Measurements from ENCODE around the gene FOLR3. TPM values are rescaled to one million over a fixed set of nuclear protein-coding genes. Genes with fewer than 3 reads are reported as not detected.

FOLR3 gene
- total and polyA plus RNA-seq, 5 experiments from 2014 or later: not detected

- Mint-ChIP-seq H3K4me3 (peak overlapping the region; percentile 87 to 100 (median 96)), H3K27me3 (peaks cover 0 to 6% (median under 1%) of the 10 kb centered on the region in 5 donors), H3K9me3 (peaks cover 0 to 5% (median 0%) of the 10 kb centered on the region in 9 donors), H3K4me1 (peaks cover 22 to 28% (median 25%) of the 10 kb centered on the region in 4 donors), H3K36me3 (peaks cover 8 to 26% (median 19%) of the 10 kb centered on the region in 3 donors), H3K27ac (peak overlapping the region; percentile 95 to 99 (median 98))
- DNase-seq: peak in 1 of 10 donors; percentile 7
- no peak for ATAC-seq
- POLR2A ChIA-PET: interaction anchor here (0.7 to 3.6 kb wide), 10 partner anchors 9 to 319 kb away, joined by 3 to 78 read pairs (median 9); partner anchors contain the start of genes INPPL1, NUMA1, RNF121 and XNDC1N
Measured at GRCh38 chr11:72111300-72112142, 24.0 kb upstream of the FOLR3 start.

DNA sequence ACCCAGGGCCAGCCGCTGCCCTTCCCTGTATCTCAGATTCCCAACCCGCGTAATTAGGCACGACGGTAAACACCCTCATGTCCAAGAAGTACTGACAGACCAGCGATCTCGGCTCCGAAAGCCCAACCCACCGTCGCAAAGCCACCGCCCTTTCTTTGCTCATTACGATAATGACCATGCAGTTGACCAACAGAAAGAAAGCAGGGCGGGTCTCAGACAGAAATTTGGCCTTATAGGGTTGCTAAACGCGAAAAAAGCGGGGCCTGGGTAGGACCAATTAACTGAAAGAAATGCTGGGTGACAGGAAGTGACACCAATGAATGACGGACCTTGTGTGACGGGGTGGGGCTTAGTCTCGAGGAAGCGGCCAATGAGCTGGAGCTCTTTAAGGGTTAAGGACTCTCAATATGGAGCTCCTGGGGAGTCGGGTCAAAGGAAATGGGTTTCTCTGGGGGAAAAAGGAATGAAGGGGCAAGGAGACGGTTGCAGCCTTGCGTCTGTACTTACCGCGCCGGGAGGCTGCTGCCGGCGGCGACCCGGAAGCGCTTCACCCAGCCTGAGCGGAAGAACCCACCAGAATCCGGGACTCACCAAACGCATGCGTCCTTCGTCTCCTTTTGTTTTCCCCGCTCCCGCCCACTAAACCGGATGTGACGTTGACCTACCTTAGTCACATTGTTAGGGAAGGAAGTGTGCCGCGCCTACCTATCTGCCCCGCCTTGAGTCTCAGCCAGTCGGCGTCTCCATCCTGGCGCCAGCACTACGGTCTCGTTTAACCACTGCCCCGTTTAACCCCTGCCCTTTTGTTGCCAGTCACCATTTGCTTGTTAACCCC is 23.2 kb upstream of the FOLR3 start, which contains the start of gene ANAPC15:
Gene ANAPC15 (minus strand): TSS at position 553 of the 835 bp plus-strand sequence. CDS start 1,419 bp downstream, outside the sequence.
- Mint-ChIP-seq H3K27me3 (peaks cover 0 to 7% (median 4%) of the 10 kb centered on the region in 5 donors), H3K9me3 (peaks cover 0 to 5% (median 0%) of the 10 kb centered on the region in 9 donors), H3K27ac (peak within 1 kb of the TSS; percentile 95 to 99 (median 98)), H3K4me1 (peaks cover 22 to 28% (median 25%) of the 10 kb centered on the region in 4 donors), H3K4me3 (peak within 1 kb of the TSS; percentile 87 to 100 (median 96)), H3K36me3 (peaks cover 8 to 24% (median 18%) of the 10 kb centered on the region in 3 donors)
- DNase-seq (peak; percentile 79 to 100 (median 99)), ATAC-seq (peak; percentile 88 to 90)
- POLR2A ChIA-PET: interaction anchor here (0.6 to 3.6 kb wide), 16 partner anchors 9 to 319 kb away, joined by 3 to 78 read pairs (median 6); partner anchors contain the start of genes INPPL1, LAMTOR1, NUMA1 and RNF121

DNA sequence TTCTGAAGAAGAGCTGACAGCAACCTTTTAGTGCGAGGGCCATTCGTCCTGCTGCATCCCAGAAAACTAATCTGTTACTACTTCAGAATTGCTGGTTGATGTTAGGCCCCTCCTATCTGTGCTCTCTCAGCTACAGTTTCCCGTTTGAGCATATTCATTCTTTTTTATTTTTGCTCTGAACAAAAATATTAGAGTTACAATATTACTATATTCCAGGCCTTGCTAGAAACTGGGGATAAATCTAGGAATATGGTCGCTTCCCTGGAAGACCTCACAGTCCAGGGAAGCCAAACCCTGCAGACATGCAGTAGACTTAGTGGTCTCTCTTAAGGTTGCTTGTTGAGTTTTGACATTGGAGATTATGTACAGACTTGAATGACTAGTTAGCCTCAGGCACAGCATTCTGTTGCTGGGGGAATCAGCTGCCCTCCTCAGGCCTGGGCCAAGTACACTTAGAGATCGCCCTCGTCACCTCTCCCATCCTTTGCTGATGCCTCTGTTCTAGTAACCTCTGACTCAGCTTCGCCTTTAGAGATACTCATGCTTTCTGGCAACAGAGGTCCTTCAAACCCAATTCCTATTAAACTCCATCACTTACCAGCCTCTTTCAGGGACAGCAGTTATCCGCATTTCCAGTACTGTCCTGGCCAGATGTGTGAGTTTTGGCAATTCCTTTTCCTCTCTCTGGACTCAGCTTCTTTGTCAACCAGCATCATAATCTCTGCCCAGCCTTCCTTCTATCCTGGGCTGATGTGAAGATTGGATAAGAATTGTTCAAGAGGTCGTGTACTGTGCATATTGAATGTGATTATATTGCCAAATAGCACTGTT is 22.3 kb upstream of the FOLR3 start:
- POLR2A ChIA-PET: interaction anchor here (0.6 to 3.6 kb wide), 12 partner anchors 9 to 185 kb away, joined by 3 to 78 read pairs (median 9); partner anchors contain the start of genes INPPL1, LAMTOR1, NUMA1 and RNF121
- DNase-seq: no peak
- Mint-ChIP-seq H3K27me3 (peaks cover 0 to 9% (median 4%) of the 10 kb centered on the region in 5 donors), H3K9me3 (peaks cover 0 to 5% (median 0%) of the 10 kb centered on the region in 9 donors), H3K4me1 (peaks cover 22 to 28% (median 25%) of the 10 kb centered on the region in 4 donors), H3K4me3 (peak overlapping the region; percentile 87 to 100 (median 96)), H3K36me3 (peaks cover 8 to 17% (median 10%) of the 10 kb centered on the region in 3 donors), H3K27ac (peak overlapping the region; percentile 95 to 99 (median 98))
- ATAC-seq: peak in 1 of 2 donors; percentile 22

DNA sequence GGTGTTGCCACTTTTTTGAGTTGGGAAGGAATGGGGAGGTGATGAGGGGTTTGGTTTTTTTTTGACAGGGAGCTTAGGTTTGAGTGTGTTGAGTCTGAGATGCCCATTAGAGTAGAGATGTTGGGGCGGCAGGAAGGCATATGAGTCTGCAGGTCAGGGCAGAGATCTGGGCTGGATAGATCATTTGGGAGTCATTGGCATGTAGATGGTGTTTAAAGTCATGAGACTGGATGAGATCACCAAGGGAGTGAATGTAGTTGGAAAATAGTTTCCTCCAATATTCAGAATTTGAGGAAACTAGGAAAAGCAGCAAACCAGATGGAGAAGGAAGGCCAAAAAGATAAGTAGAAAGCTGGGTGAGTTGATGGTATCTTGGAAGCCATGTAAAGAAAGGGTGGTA is 21.0 kb upstream of the FOLR3 start:
- peak overlapping the region in 1 of 10 donors; percentile 7 for H3K4me3 Mint-ChIP-seq
- peaks cover 22 to 28% (median 25%) of the 10 kb centered on the region in 4 donors for H3K4me1 Mint-ChIP-seq
- H3K9me3 Mint-ChIP-seq: peaks cover 0 to 5% (median 0%) of the 10 kb centered on the region in 9 donors
- ATAC-seq: no peak
- DNase-seq: no peak
- H3K27ac Mint-ChIP-seq: peak overlapping the region in 7 of 10 donors; percentile 17 to 99 (median 60)
- POLR2A ChIA-PET: no interaction called here
- H3K36me3 Mint-ChIP-seq: peaks cover 8 to 15% (median 8%) of the 10 kb centered on the region in 3 donors
- peaks cover 0 to 16% (median 12%) of the 10 kb centered on the region in 5 donors for H3K27me3 Mint-ChIP-seq

DNA sequence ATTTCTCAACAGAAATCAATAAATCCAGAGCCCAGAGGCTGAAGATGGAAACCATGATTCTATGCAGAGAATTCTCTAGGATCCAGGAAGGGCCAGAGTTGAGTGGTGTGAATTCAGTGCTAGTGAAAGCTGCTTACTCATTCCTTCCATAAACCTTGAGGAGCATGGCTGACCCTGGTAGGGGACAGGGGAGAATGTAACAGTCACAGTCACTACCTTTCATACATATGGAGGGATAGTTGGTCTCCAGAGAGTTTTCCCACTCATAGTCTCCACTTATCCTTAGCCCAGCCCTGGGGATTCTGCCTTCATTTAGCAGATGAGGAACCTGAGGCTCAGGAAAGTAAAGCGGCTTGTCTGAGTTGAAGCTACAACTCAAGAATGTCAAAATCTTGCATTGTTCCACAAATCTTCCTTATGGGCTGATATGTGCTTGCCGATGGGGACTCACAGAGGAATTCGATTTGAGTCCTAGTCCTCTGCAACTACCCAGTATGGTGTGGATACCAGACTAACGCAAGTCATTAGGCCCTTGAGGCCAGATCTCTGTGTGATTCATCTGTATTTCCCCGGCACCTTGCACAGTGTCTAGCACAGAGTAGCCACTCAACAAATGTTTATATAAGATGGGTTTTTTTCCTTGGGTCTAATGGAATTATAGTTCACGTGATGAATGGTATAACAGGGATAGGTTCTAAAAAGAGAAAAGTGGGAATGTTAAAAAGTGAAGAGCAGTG is 19.3 kb upstream of the FOLR3 start:
- Mint-ChIP-seq H3K27me3 (peaks cover 5 to 20% (median 15%) of the 10 kb centered on the region in 5 donors), H3K27ac (peak overlapping the region in 1 of 10 donors; percentile 13), H3K36me3 (peaks cover 0 to 5% (median under 1%) of the 10 kb centered on the region in 3 donors), H3K4me1 (peaks cover 14 to 24% (median 20%) of the 10 kb centered on the region in 4 donors), H3K4me3 (no peak overlapping the region), H3K9me3 (peaks cover 0 to 5% (median 0%) of the 10 kb centered on the region in 9 donors)
- POLR2A ChIA-PET: no interaction called here
- no peak for DNase-seq
- no peak for ATAC-seq

DNA sequence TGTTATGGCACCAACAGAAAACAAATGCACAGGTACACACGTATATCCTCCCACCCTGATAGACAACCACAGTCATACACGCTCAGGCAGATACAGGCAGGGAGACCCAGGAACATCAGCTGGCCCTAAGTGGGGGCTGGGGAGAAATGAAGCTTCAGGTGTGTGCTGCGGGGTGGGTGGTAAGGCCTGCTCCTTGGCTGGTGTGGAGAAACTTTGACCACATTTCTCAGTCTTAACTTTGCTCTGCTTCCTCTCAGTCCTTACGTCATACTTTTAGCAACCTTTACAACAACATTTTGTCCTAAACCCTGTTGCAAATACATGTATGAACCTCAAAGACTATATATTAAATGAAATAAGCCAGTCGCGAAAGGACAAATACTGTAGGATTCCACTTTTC is 16.3 kb upstream of the FOLR3 start:
- H3K36me3 Mint-ChIP-seq: peaks cover 0 to 5% (median 0%) of the 10 kb centered on the region in 3 donors
- H3K4me3 Mint-ChIP-seq: no peak overlapping the region
- H3K27ac Mint-ChIP-seq: no peak overlapping the region
- DNase-seq (no peak), ATAC-seq (no peak)
- H3K4me1 Mint-ChIP-seq: peaks cover 0 to under 1% (median 0%) of the 10 kb centered on the region in 4 donors
- H3K27me3 Mint-ChIP-seq: peaks cover 5 to 20% (median 15%) of the 10 kb centered on the region in 5 donors
- peaks cover 0 to 5% (median 0%) of the 10 kb centered on the region in 9 donors for H3K9me3 Mint-ChIP-seq
- POLR2A ChIA-PET: no interaction called here

GRCh38 chr11:72120930-72121329 is 14.6 kb upstream of the FOLR3 start:
- Mint-ChIP-seq H3K4me3 (no peak overlapping the region), H3K36me3 (peaks cover 0 to 10% (median 0%) of the 10 kb centered on the region in 3 donors), H3K4me1 (no peaks in the 10 kb centered on the region), H3K27ac (peak overlapping the region in 2 of 10 donors; percentile 53 to 82), H3K27me3 (peaks cover 5 to 18% (median 15%) of the 10 kb centered on the region in 5 donors), H3K9me3 (peaks cover 0 to 2% (median 0%) of the 10 kb centered on the region in 9 donors)
- ATAC-seq: no peak
- DNase-seq: no peak
- POLR2A ChIA-PET: no interaction called here

DNA sequence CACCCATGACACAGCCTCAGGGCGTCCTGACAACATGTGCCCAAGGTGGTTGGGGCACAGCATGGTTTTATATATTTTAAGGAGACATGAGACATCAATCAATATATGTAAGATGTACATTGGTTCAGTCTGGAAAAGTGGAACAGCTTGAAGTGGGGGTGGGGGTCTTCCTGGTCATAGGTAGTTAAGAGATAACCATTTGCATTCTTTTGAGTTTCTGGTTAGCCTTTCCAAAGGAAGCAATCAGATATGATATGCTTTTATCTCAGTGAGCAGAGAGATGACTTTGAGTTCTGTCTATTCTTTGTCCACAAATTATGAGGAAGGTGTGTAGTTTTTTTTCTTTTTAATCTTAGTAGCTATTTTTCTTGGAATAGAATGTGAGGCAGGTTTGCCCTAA is 12.9 kb upstream of the FOLR3 start:
- ATAC-seq: no peak
- POLR2A ChIA-PET: no interaction called here
- H3K27me3 Mint-ChIP-seq: peaks cover 5 to 15% (median 10%) of the 10 kb centered on the region in 5 donors
- peaks cover 0 to 12% (median 4%) of the 10 kb centered on the region in 3 donors for H3K36me3 Mint-ChIP-seq
- no peak for DNase-seq
- no peaks in the 10 kb centered on the region for H3K4me1 Mint-ChIP-seq
- H3K27ac Mint-ChIP-seq: no peak overlapping the region
- no peak overlapping the region for H3K4me3 Mint-ChIP-seq
- H3K9me3 Mint-ChIP-seq: peaks cover 0 to 14% (median 3%) of the 10 kb centered on the region in 9 donors

GRCh38 chr11:72123117-72123653 is 12.3 kb upstream of the FOLR3 start:
- no peak for DNase-seq
- Mint-ChIP-seq H3K4me3 (no peak overlapping the region), H3K4me1 (no peaks in the 10 kb centered on the region), H3K36me3 (peaks cover 0 to 17% (median 8%) of the 10 kb centered on the region in 3 donors), H3K27ac (no peak overlapping the region), H3K27me3 (peaks cover 4 to 14% (median 9%) of the 10 kb centered on the region in 5 donors), H3K9me3 (peaks cover 2 to 20% (median 7%) of the 10 kb centered on the region in 9 donors)
- ATAC-seq: no peak
- POLR2A ChIA-PET: no interaction called here

- Mint-ChIP-seq H3K27me3 (peaks cover 3 to 12% (median 6%) of the 10 kb centered on the region in 5 donors), H3K36me3 (peaks cover 0 to 26% (median 15%) of the 10 kb centered on the region in 3 donors), H3K9me3 (peaks cover 6 to 28% (median 15%) of the 10 kb centered on the region in 9 donors), H3K4me3 (no peak overlapping the region), H3K27ac (no peak overlapping the region), H3K4me1 (no peaks in the 10 kb centered on the region)
- POLR2A ChIA-PET: interaction anchor here (0.6 kb wide), 1 partner anchor 33 kb away, joined by 3 read pairs; no protein-coding TSS in a partner anchor
- ATAC-seq (no peak), DNase-seq (no peak)
Measured at GRCh38 chr11:72124046-72124445, 11.5 kb upstream of the FOLR3 start.
